Inferior parietal cortex (tissue), 1 donor: ENCODE data around the gene MAN2A1.
"Not testable (repeated sequence)": the region's sequence is repeated elsewhere in the genome, so short reads cannot be mapped to it uniquely, and the experiment has no call there.

Experiments used
- DNase-seq: peaks from one replicate; pipeline ENCODE4 v3.0.0-alpha.2; 2016; ENCODE audit errors: extremely low spot score

MAN2A1 gene

DNA sequence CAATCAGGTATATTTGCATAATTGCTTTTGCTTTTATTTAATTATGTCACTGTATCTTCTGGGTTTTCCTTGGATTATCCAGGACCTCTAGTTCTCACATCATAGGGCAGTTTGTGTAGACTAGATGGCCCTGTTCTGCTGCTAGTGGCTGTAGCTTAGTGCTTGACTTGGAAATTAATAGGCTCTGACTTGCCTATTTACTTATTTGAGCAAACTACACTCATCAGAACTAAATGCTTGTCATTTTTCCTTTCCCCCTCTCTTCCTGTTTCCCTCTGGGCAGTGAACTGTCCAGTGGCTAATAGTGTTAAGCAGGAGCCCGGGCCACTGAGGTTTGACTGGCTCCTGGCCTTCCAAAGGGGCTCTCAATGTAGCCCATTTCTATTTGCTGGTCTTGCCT is 135.7 kb downstream of the MAN2A1 start:
- no peak for DNase-seq

DNA sequence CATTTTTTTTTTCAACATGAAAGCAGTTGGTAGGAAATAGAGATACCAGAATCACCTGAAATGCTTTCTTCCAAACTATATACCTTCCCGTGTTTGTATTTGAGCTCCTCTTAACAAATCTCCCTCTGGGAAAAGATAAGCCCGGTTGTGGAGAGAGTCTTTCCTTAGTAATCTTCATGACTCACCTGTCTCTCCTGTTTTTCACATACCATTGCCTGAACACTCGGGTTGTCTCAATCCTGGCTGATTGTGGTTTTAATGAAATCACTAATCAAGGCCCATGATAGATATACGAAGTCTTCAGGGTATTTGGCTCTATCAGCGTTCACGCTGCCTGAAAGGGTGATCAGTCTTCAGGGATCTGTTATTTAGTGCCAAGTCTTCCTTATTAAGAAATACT is 136.7 kb downstream of the MAN2A1 start:
- no peak for DNase-seq

DNA sequence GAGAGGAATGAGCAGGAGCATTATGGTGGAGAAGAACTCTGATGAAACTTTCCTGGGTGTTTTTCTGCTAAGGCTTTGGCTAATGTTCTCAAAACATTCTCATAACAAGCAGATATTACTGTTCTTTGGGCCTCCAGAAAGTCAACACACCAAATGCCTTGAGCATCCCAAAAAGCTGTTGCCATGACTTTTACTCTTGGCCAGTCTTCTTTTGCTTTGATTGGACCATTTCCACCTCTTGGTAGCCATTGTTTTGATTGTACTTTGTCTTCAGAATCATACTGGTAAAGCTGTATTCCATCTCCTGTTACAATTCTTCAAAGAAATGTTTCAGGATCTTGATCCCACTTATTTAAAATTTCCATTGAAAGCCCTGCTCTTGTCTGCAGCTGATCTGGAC is 139.6 kb downstream of the MAN2A1 start:
- no peak for DNase-seq

DNA sequence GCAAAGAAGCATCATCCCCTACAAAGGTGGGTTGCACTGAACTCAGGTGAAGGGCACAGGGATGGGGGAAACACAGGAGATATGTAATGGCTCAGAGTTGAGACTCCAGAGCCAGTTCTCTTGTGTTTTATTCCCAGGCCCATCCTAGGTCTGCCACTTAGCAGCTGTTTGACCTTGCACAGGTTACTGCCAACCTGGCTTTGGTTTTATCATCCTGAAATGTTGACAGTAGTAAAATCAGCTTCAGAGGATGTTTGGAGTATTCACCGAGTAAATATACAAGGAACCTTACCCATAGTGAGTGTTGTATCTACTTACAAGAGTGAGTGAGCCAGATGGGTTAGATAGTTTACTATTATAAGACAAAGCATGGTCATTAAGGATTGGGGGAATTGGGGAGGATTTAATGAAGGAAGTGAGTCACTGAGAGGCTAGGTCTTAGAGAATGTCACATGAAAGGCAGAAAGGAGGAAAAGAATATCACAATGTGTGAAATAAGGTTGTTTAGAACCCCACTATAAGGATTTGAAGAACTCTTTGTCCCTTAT is 141.3 kb downstream of the MAN2A1 start:
- no peak for DNase-seq

- not testable (repeated sequence) for DNase-seq
These were observed 142.8 kb downstream of the MAN2A1 start for GRCh38 chr5:109832207-109833188.

GRCh38 chr5:109833946-109834345 is 144.2 kb downstream of the MAN2A1 start:
- DNase-seq, result no peak

GRCh38 chr5:109836280-109836679 is 146.6 kb downstream of the MAN2A1 start:
- DNase-seq, result no peak

DNA sequence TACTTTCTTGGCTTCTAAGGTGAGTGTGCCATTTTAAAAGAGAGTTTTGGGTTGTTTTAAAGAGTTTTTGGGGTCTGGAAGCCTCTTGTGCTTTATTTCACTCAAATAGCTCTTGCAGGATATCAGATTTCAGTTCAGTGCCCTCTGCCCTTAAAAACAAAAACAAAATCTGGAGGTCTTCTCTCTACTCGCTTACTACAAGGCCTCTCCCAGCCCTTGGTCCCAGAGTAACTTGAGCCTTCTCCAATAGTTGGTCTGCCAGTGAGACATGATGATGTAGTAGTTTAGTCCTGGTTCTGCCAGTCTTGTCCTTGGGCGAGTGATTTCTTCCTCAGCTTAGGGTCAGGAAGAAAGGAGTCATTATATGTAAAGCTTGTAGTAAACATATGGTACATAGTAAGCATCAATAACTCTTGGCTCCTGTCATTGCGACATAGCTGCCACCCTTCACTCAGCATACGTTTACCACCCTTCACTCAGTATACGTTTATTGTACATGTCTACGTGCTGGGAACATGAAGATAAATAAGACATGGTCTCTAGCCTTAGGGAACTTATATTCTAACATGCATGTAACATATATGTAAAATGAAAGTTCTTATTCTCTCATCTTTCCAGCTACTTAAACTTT is 147.6 kb downstream of the MAN2A1 start:
- no peak for DNase-seq

DNA sequence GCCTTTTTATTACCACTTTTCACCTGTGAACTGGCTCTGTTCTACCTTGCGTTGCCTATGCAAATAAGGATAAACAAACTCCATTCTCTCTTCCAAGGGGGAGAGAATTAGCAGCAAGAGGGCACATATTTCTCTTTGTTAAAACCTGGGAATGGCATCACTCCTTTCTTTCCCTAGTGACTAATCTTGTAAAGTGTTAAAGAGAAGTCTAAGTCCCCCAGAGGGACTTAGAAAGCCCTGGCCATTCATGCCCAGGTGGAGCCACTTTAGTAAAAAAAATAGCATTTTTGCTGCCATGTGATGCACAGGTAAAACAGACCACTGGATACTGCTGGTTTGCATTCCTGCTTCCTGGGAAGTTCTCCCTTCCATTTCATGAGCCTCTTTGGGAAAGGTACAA is 148.4 kb downstream of the MAN2A1 start:
- DNase-seq, result no peak

GRCh38 chr5:109844148-109844547 is 154.4 kb downstream of the MAN2A1 start:
- DNase-seq, result no peak

DNA sequence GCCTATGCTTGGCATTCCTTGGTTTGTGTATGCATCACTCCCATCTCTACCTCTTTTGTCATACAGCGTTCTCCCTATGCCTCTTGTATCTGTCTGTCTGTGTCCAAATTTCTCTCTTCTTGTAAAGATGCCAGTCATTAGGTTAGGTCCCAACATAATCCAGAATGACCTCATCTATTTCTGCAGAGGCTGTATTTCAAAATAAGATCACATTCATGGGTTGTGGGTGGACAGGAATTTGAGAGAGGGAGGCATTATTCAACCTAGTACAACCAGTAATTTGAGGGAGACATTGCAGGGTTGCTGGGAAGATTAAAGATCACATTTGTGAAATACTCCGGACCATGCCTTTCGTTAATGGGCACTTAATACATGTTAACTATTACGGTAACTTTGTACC is 155.0 kb downstream of the MAN2A1 start:
- DNase-seq, result no peak

DNA sequence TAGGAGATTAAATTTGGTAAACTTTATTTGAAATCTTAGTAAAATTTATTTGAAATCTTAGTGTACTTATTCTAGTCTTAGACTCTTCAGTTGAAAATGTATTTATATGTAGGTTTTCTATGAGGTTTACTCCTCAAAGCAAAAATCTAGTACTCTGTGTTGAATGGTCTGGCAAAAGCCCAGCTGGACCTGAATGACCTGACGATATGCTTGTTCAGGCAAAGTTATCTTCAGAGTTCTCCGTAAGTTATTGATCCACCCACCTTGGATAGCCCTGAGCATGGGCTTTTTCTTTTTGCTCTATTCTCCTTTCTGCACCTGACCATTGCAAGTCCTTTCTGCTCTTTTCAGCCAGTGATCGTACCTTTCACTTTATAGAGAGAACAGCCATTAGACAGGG is 158.4 kb downstream of the MAN2A1 start:
- DNase-seq, result no peak

DNA sequence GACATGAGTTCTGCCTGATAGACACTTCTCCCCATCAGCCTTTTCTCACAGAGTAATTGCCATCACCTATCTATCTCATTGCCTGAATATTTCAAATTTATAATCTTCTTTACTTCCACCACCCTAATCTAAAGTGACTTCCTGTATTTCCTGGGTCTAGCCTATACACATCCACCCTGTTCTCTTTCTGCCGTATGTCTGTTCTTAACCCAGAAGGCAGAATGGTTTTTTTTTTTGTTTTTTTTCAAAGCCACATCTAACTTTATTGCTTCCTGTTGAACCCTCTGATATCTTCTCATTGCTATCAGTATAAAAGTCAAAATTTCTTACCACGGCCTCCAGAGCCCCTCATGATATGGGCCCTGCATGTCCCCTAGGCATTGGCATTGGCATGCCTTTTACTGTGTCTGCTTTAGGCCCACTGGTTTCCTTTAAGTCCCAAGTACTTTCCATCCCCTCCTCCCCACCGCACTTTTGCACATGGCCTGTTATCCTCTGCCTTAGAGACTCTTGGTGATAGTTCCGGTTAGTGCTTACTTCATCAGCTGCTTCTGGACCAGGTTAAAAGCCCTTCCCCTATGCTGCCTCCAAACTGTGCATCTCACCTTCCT is 159.9 kb downstream of the MAN2A1 start:
- DNase-seq, result no peak

DNA sequence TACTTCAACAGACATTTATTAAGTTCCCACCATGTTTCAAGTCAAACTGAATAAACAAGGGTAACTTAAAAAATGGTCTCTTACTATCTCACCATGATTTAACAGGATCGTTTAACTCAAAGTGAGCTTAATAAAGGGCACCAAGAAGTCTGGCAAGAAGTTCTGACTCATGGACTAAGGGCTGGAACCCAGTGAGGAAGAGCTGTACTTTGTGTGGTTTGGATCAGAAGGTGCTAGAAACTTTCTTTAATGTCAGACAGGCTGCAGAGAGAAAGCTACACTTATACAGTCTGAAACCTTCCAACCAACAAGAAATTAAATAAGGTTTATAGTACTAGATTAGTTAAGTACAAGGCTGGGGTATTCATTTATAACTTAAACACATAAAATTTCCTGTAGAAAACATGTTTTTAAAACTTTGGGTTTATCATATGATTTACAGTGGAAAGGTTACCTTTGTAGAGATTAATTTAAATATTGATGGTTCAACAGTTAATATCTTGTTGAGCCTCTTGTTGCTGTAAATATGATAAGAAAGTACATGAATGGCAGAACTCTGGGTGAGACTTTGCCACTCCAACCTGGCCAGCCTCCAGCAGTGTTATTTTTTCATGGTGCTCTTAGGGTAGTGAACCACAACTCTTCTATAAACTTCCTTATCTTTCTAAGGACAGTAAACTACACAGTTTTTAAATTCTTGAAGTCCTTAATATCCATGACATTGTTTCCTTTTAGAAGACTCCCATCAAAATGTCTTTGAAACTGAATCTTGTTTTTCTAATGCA is 162.8 kb downstream of the MAN2A1 start:
- DNase-seq, result no peak

- no peak for DNase-seq
These were observed 163.7 kb downstream of the MAN2A1 start for GRCh38 chr5:109853377-109853776.

DNA sequence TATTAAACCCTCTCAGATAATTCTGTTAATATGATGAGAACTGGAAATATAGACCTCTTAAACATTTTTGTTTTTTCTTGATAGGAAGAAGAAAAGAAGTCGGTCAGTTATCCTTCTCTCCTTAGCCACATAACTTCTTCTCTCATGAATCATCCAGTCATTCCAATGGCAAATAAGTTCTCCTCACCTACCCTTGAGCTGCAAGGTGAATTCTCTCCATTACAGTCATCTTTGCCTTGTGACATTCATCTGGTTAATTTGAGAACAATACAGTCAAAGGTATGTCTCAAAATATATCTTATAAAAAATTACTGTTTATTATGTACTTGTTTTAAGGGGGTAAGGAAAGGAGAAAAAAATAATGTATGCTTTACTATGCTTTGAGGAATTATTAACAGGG is 165.3 kb downstream of the MAN2A1 start:
- DNase-seq, result no peak

DNA sequence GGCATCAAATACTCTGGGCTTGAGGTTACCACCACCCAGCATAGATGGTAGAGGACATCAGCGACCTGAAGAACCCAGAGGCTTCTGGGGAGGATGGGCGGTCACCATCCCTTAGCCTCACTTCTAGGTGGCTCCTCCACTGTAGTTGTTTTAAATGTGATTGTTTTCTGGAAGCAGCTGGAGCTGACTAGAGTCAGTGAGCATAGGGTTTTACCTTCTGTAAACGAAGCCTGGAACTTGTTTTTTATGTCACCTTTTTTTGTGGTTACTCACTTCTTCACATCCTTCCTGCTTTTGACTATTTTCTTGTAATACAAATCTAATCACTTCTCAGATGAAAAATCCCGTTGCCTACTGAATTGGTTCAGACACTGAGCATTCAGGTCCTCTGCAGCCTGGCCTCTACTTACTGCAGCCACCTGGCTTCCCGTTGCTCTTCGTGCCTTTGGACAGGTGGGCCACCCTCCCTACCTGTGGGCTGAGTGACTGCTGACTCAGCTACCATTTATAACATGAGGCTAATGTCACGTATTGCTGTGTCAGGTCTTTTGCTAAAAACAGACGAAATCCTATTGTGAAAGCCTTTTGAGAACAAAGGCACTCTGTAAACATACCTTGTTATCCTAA is 167.8 kb downstream of the MAN2A1 start:
- DNase-seq, result no peak

GRCh38 chr5:109859537-109859936 is 169.8 kb downstream of the MAN2A1 start:
- no peak for DNase-seq

- DNase-seq, result no peak
These were observed 172.6 kb downstream of the MAN2A1 start for GRCh38 chr5:109862301-109862700.

- no peak for DNase-seq
These were observed 174.0 kb downstream of the MAN2A1 start for GRCh38 chr5:109863752-109864151.

GRCh38 chr5:109865637-109866036 is 175.9 kb downstream of the MAN2A1 start:
- no peak for DNase-seq
